ENCODE measurements around the gene CPNE8. TPM values are rescaled to one million over a fixed set of nuclear protein-coding genes. Genes with fewer than 3 reads are reported as not detected.

Gene CPNE8
- total RNA-seq, 1 experiment from 2014 or later: 23.6 TPM

DNA sequence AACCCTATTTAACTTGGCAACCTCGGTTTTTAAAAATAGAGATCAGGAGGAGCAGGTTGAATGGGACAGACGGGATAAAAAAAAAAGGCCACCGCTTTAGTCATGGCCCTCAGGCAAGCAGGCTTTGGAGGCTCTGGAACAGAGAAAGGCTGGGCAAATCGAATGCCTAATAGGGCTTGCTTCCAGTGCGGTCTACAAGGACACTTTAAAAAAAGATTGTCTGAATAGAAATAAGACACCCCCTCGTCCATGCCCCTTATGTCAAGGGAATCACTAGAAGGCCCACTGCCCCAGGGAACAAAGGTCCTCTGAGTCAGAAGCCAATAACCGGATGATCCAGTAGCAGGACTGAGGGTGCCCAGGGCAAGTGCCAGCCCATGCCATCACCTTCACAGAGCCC is 265.8 kb downstream of the CPNE8 start:
- in situ Hi-C loops (cut with HindIII; ENCODE audit: low pct_unique_long_range_greater_than_20kb, low sequenced_read_pairs): no loop called here
- Histone ChIP-seq H3K27me3 (ENCODE audit: control insufficient read depth, insufficient read depth, low read length) (no peaks in the 10 kb centered on the region), H3K4me3 (ENCODE audit: low read depth in 2 of 2, low read length in 2 of 2) (no peak overlapping the region), H3K4me1 (ENCODE audit: control insufficient read depth, insufficient read depth, low read length) (no peaks in the 10 kb centered on the region), H3K27ac (ENCODE audit: low read length) (no peak overlapping the region), H3K36me3 (ENCODE audit: control insufficient read depth, insufficient read depth, low read length) (no peaks in the 10 kb centered on the region), H3K9me3 (ENCODE audit: control insufficient read depth, insufficient read depth, low read depth, low read length) (no peaks in the 10 kb centered on the region)
- no peak for DNase-seq (ENCODE audit: low read depth, low spot score)
- TF ChIP-seq CTCF (IDR thresholded peaks at IDR 0.05) (no peak), SIN3A (IDR thresholded peaks at IDR 0.05; ENCODE audit: borderline replicate concordance, insufficient read depth, low read depth, low read length) (no peak), POLR2AphosphoS5 (IDR thresholded peaks at IDR 0.05; ENCODE audit: low read depth, low read length) (no peak), TCF7L2 (IDR thresholded peaks at IDR 0.05; ENCODE audit: low read depth, low read length) (no peak)
- TF ChIP-seq, protein P1, sequence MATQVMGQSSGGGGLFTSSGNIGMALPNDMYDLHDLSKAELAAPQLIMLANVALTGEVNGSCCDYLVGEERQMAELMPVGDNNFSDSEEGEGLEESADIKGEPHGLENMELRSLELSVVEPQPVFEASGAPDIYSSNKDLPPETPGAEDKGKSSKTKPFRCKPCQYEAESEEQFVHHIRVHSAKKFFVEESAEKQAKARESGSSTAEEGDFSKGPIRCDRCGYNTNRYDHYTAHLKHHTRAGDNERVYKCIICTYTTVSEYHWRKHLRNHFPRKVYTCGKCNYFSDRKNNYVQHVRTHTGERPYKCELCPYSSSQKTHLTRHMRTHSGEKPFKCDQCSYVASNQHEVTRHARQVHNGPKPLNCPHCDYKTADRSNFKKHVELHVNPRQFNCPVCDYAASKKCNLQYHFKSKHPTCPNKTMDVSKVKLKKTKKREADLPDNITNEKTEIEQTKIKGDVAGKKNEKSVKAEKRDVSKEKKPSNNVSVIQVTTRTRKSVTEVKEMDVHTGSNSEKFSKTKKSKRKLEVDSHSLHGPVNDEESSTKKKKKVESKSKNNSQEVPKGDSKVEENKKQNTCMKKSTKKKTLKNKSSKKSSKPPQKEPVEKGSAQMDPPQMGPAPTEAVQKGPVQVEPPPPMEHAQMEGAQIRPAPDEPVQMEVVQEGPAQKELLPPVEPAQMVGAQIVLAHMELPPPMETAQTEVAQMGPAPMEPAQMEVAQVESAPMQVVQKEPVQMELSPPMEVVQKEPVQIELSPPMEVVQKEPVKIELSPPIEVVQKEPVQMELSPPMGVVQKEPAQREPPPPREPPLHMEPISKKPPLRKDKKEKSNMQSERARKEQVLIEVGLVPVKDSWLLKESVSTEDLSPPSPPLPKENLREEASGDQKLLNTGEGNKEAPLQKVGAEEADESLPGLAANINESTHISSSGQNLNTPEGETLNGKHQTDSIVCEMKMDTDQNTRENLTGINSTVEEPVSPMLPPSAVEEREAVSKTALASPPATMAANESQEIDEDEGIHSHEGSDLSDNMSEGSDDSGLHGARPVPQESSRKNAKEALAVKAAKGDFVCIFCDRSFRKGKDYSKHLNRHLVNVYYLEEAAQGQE (IDR thresholded peaks at IDR 0.05; ENCODE audit: insufficient read depth in 1 of 2, low read depth in 2 of 2, low read length in 1 of 2): no peak
- ChIA-PET CTCF (no interaction called here), POLR2A (no interaction called here)
- intact Hi-C loops (cut with micrococcal nuclease; ENCODE audit: unreplicated experiment): no loop called here
- no peak for ATAC-seq
- BruUV-seq (replicated peaks): no TSS peak

GRCh38 chr12:38638401-38638800 is 267.0 kb downstream of the CPNE8 start:
- Histone ChIP-seq H3K36me3 (ENCODE audit: control insufficient read depth, insufficient read depth, low read length) (no peaks in the 10 kb centered on the region), H3K9me3 (ENCODE audit: control insufficient read depth, insufficient read depth, low read depth, low read length) (no peaks in the 10 kb centered on the region), H3K27ac (ENCODE audit: low read length) (no peak overlapping the region), H3K4me1 (ENCODE audit: control insufficient read depth, insufficient read depth, low read length) (no peaks in the 10 kb centered on the region), H3K4me3 (ENCODE audit: low read depth in 2 of 2, low read length in 2 of 2) (no peak overlapping the region), H3K27me3 (ENCODE audit: control insufficient read depth, insufficient read depth, low read length) (no peaks in the 10 kb centered on the region)
- intact Hi-C loops (cut with micrococcal nuclease; ENCODE audit: unreplicated experiment) (no loop called here), in situ Hi-C loops (cut with HindIII; ENCODE audit: low pct_unique_long_range_greater_than_20kb, low sequenced_read_pairs) (no loop called here)
- TF ChIP-seq CTCF (IDR thresholded peaks at IDR 0.05) (no peak), SIN3A (IDR thresholded peaks at IDR 0.05; ENCODE audit: borderline replicate concordance, insufficient read depth, low read depth, low read length) (no peak), POLR2AphosphoS5 (IDR thresholded peaks at IDR 0.05; ENCODE audit: low read depth, low read length) (no peak), TCF7L2 (IDR thresholded peaks at IDR 0.05; ENCODE audit: low read depth, low read length) (no peak)
- BruUV-seq (replicated peaks): no TSS peak
- ChIA-PET CTCF (no interaction called here), POLR2A (no interaction called here)
- DNase-seq (ENCODE audit: low read depth, low spot score) (no peak), ATAC-seq (no peak)

Data from Panc1 (cell line).